Endothelial cell (in vitro differentiated cells): ENCODE results near the gene ICE1. TPM values are rescaled to one million over a fixed set of nuclear protein-coding genes. Genes with fewer than 3 reads are reported as not detected.

Experiments used
- DNase-seq: peaks from one replicate; pipeline ENCODE4 v3.0.0; 2021; ENCODE audit warnings: low spot score
- H3K27ac Mint-ChIP-seq: one replicate; pipeline ENCODE4 v1.8.0; 2021; ENCODE audit warnings: mixed read lengths, inconsistent platforms; ENCODE audit not compliant: unreplicated experiment
- H3K27me3 Mint-ChIP-seq: one replicate; pipeline ENCODE4 v1.8.0; 2021; ENCODE audit warnings: mild to moderate bottlenecking, moderate library complexity, mixed read lengths, inconsistent platforms; ENCODE audit not compliant: unreplicated experiment
- H3K36me3 Mint-ChIP-seq: one replicate; pipeline ENCODE4 v1.8.0; 2021; ENCODE audit warnings: mild to moderate bottlenecking, low read depth, mixed read lengths, inconsistent platforms; ENCODE audit not compliant: unreplicated experiment
- H3K4me1 Mint-ChIP-seq: one replicate; pipeline ENCODE4 v1.8.0; 2021; ENCODE audit warnings: mild to moderate bottlenecking, mixed read lengths, inconsistent platforms; ENCODE audit not compliant: unreplicated experiment
- H3K4me3 Mint-ChIP-seq: one replicate; pipeline ENCODE4 v1.8.0; 2021; ENCODE audit warnings: mild to moderate bottlenecking, mixed read lengths, inconsistent platforms; ENCODE audit not compliant: unreplicated experiment
- H3K9me3 Mint-ChIP-seq: one replicate; pipeline ENCODE4 v1.8.0; 2021; ENCODE audit warnings: mixed read lengths, inconsistent platforms; ENCODE audit not compliant: unreplicated experiment
- CTCF ChIP-seq: fragments of 200-600 bp; sonication (generic); IDR thresholded peaks from one replicate; pipeline ENCODE4 v1.5.0; 2021; ENCODE audit warnings: antibody characterized with exemption; ENCODE audit not compliant: unreplicated experiment
- total RNA-seq: library from RNA; stranded (reverse); fragmentation: NEBNext Ultra II Directional; extraction: Animal tissue kit (Norgen Biotek cat#: 25700); gene quantifications from one replicate; pipeline ENCODE4 v1.2.1, GENCODE V29; 2021; ENCODE audit not compliant: unreplicated experiment

ICE1 gene
- total RNA-seq, 1 donor from 2014 or later = 34.9 TPM

- H3K27ac Mint-ChIP-seq = no peak overlapping the region
- TF ChIP-seq CTCF = no peak
- no peak for DNase-seq
- H3K36me3 Mint-ChIP-seq = no peaks in the 10 kb centered on the region
- no peak overlapping the region for H3K4me3 Mint-ChIP-seq
- no peaks in the 10 kb centered on the region for H3K4me1 Mint-ChIP-seq
- H3K9me3 Mint-ChIP-seq = no peaks in the 10 kb centered on the region
- peaks cover 3% of the 10 kb centered on the region for H3K27me3 Mint-ChIP-seq
Observed at GRCh38 chr5:5534333-5534732, 111.9 kb downstream of the ICE1 start.

- no peak overlapping the region for H3K4me3 Mint-ChIP-seq
- H3K27me3 Mint-ChIP-seq = peaks cover 3% of the 10 kb centered on the region
- H3K27ac Mint-ChIP-seq = no peak overlapping the region
- no peaks in the 10 kb centered on the region for H3K4me1 Mint-ChIP-seq
- H3K9me3 Mint-ChIP-seq = no peaks in the 10 kb centered on the region
- DNase-seq = no peak
- no peak for TF ChIP-seq CTCF
- no peaks in the 10 kb centered on the region for H3K36me3 Mint-ChIP-seq
Observed at GRCh38 chr5:5536871-5537270, 114.4 kb downstream of the ICE1 start.

GRCh38 chr5:5537426-5537825 lies 114.9 kb downstream of the ICE1 start:
- Mint-ChIP-seq H3K27me3 (peaks cover 3% of the 10 kb centered on the region), H3K4me1 (no peaks in the 10 kb centered on the region), H3K9me3 (no peaks in the 10 kb centered on the region), H3K36me3 (no peaks in the 10 kb centered on the region), H3K27ac (no peak overlapping the region), H3K4me3 (no peak overlapping the region)
- TF ChIP-seq CTCF = no peak
- no peak for DNase-seq

GRCh38 chr5:5539590-5539989 lies 117.1 kb downstream of the ICE1 start:
- no peak for TF ChIP-seq CTCF
- Mint-ChIP-seq H3K4me3 (no peak overlapping the region), H3K4me1 (no peaks in the 10 kb centered on the region), H3K27ac (no peak overlapping the region), H3K27me3 (peaks cover 3% of the 10 kb centered on the region), H3K36me3 (no peaks in the 10 kb centered on the region), H3K9me3 (no peaks in the 10 kb centered on the region)
- DNase-seq = no peak
